ENCODE measurements around the gene AOAH.
"Not testable (repeated sequence)": the region's sequence is repeated elsewhere in the genome, so short reads cannot be mapped to it uniquely, and the experiment has no call there.

Gene AOAH

DNA sequence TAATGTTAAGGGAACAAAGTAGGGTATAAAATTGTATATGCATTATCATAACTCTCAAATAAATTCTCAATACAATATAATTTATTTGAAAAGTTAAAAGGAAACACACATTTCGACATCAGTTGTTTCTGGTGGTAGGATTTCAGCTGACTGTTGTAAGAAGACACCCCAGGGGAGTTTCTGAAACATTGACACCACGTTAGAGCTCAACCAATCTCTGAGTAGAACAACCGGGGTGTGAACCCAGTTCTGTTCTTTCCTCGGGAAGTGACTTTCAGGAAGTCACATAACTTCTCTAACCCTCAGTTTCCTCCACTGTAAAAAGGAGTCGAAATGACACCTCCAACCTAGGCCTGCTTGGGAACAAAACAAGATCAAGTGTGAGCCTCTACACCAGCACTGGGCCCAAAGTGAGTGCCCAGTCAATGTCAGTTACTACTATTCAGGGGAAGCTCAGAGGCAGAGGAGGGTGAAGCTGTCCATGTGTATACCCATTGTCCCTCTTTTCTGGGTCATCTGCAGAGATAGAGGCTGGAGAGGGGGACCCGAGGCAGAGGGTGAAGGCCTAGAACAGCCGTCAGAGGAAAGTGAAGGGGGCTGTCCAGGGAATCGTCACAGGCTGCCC is 67.1 kb downstream of the AOAH start:
- TF ChIP-seq JUND (IDR thresholded peaks at IDR 0.05; ENCODE audit: low read depth) = no peak
- DNase-seq (ENCODE audit: low read depth in 1 of 2, low spot score in 1 of 2) = no peak
- in situ Hi-C loops (cut with HindIII; ENCODE audit: low pct_unique_long_range_greater_than_20kb, low sequenced_read_pairs) = no loop called here

DNA sequence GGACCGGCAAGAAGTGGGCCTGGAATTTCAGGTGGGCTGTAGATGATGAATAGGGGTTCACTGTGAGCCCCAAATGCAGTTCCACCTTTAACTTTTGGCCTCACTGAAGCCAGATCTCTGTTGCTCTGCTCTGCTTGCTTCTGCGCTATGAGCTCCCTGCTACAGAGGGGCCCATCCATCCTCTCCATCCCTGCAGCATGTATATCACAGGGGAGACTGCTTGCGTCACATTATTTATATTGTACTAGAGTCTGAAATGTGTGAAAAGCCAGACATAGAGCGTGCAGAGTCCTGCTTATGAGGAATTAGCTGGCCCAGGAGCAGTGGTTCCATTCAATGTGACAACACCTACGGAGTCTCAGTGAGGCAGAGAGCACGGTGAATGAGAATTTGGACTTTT is 69.9 kb downstream of the AOAH start:
- in situ Hi-C loops (cut with HindIII; ENCODE audit: low pct_unique_long_range_greater_than_20kb, low sequenced_read_pairs) = no loop called here
- DNase-seq (ENCODE audit: low read depth in 1 of 2, low spot score in 1 of 2) = no peak

DNA sequence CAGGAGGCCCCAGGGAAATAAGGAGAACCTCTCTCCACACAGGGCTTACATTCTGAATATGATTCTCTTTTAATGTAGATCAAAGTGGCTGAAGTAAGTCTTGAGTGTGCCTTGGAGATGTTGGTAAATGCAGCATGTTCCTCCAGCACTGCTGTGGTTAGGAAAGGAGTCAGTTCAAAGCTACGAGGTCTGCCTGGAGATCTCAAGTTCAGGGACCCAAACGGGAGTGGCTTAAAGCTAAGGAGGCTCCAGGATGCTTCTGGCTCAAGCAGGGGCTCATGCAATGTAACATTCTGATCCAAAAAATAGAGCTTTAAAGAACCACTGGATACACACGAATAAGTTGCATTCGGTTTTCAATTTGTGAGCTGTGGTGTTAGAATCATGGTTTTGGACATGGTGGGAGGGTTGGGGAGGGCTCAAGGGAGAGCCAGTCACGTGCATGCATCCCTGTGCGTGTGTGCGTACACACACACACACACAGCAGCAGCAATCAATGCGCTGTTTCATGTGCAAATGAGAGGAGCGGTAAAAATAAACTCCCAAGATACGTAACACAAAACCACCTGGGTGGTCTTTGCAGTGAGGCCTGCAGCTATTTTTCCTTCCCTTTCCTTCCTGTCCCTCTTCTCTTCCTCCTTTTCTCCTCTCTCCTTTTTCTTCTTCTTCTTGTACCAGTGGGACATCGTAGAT is 70.5 kb downstream of the AOAH start:
- no peak for TF ChIP-seq JUND (IDR thresholded peaks at IDR 0.05; ENCODE audit: low read depth)
- in situ Hi-C loops (cut with HindIII; ENCODE audit: low pct_unique_long_range_greater_than_20kb, low sequenced_read_pairs) = no loop called here
- no peak for DNase-seq (ENCODE audit: low read depth in 1 of 2, low spot score in 1 of 2)

More for the DNA sequence above, 69.9 kb downstream of the AOAH start:
- no peak for TF ChIP-seq JUND (IDR thresholded peaks at IDR 0.05; ENCODE audit: low read depth)

- in situ Hi-C loops (cut with HindIII; ENCODE audit: low pct_unique_long_range_greater_than_20kb, low sequenced_read_pairs) = no loop called here
- TF ChIP-seq JUND (IDR thresholded peaks at IDR 0.05; ENCODE audit: low read depth) = no peak
- DNase-seq (ENCODE audit: low read depth in 1 of 2, low spot score in 1 of 2) = no peak
Measured at GRCh38 chr7:36653008-36653662, 71.2 kb downstream of the AOAH start.

DNA sequence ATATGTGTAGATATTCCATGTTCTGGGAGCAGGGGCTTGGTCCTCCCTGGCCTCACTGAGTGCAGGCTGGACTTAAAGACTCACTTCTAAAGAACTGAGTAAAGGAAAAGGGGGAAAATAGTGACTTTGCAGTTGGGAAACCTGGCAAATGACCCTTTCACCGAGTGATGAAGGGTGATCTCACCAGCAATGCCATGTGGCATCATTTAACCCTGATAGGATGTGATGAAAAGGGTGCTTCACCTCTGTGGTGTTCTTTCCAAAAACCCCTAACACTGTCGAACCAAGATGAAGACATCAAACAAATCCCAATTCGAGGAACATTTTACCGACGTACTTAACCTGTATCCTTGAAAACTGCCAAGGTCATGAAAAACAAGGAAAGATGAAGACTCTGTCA is 71.9 kb downstream of the AOAH start:
- no peak for TF ChIP-seq JUND (IDR thresholded peaks at IDR 0.05; ENCODE audit: low read depth)
- in situ Hi-C loops (cut with HindIII; ENCODE audit: low pct_unique_long_range_greater_than_20kb, low sequenced_read_pairs) = no loop called here
- no peak for DNase-seq (ENCODE audit: low read depth in 1 of 2, low spot score in 1 of 2)

GRCh38 chr7:36651404-36651803 is 72.9 kb downstream of the AOAH start:
- TF ChIP-seq JUND (IDR thresholded peaks at IDR 0.05; ENCODE audit: low read depth) = no peak
- DNase-seq (ENCODE audit: low read depth in 1 of 2, low spot score in 1 of 2) = no peak
- in situ Hi-C loops (cut with HindIII; ENCODE audit: low pct_unique_long_range_greater_than_20kb, low sequenced_read_pairs) = no loop called here

- TF ChIP-seq JUND (IDR thresholded peaks at IDR 0.05; ENCODE audit: low read depth) = no peak
- in situ Hi-C loops (cut with HindIII; ENCODE audit: low pct_unique_long_range_greater_than_20kb, low sequenced_read_pairs) = no loop called here
- no peak for DNase-seq (ENCODE audit: low read depth in 1 of 2, low spot score in 1 of 2)
Measured at GRCh38 chr7:36650766-36651312, 73.5 kb downstream of the AOAH start.

DNA sequence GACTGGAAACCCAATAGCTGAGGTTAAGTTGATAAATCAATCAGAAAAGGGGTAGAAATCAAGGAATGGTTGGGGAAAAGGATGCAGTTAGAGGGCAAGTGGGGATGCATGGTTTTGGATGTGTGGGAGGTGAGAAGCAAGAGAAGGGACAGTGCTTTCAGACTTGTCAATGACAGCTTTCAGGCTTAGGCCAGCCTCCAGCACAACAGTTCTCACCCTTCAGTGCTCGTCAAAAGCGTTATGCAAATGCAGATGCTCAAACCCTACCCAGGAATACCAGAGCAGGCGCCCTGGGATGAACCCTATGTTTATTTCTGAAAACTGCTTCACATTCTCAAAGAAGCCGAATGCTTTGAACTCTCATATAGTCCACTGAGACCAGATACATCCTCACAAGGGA is 74.0 kb downstream of the AOAH start:
- in situ Hi-C loops (cut with HindIII; ENCODE audit: low pct_unique_long_range_greater_than_20kb, low sequenced_read_pairs) = no loop called here
- TF ChIP-seq JUND (IDR thresholded peaks at IDR 0.05; ENCODE audit: low read depth) = no peak

GRCh38 chr7:36649319-36649718 is 75.0 kb downstream of the AOAH start:
- in situ Hi-C loops (cut with HindIII; ENCODE audit: low pct_unique_long_range_greater_than_20kb, low sequenced_read_pairs); DNase-seq (ENCODE audit: low read depth in 1 of 2, low spot score in 1 of 2): not testable (repeated sequence)

More for the DNA sequence above, 74.0 kb downstream of the AOAH start:
- DNase-seq (ENCODE audit: low read depth in 1 of 2, low spot score in 1 of 2) = no peak

- no peak for TF ChIP-seq JUND (IDR thresholded peaks at IDR 0.05; ENCODE audit: low read depth)
- no peak for DNase-seq (ENCODE audit: low read depth in 1 of 2, low spot score in 1 of 2)
- in situ Hi-C loops (cut with HindIII; ENCODE audit: low pct_unique_long_range_greater_than_20kb, low sequenced_read_pairs) = no loop called here
Measured at GRCh38 chr7:36648441-36648840, 75.9 kb downstream of the AOAH start.

- TF ChIP-seq JUND (IDR thresholded peaks at IDR 0.05; ENCODE audit: low read depth) = no peak
- DNase-seq (ENCODE audit: low read depth in 1 of 2, low spot score in 1 of 2) = no peak
- in situ Hi-C loops (cut with HindIII; ENCODE audit: low pct_unique_long_range_greater_than_20kb, low sequenced_read_pairs) = no loop called here
Measured at GRCh38 chr7:36644625-36645422, 79.5 kb downstream of the AOAH start.

DNA sequence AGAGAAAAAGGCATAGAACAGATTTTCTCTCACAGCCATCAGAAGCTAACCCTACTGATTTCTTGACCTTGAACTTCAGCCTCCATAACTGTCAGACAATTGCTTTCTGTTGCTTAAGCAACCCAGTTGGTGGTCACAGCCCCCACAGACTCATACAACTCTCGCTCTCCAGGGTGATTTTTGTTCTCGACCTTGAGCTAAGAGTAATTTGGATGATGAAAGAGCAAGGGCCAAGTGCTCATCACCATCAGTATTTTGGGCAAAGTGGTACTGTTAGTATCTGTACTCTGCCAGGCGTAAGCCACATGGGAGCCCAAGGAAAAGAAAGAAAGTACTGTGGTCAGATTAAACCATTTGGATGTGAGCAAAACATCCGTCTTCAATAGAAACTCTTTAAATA is 81.9 kb downstream of the AOAH start:
- in situ Hi-C loops (cut with HindIII; ENCODE audit: low pct_unique_long_range_greater_than_20kb, low sequenced_read_pairs) = no loop called here
- no peak for TF ChIP-seq JUND (IDR thresholded peaks at IDR 0.05; ENCODE audit: low read depth)
- DNase-seq (ENCODE audit: low read depth in 1 of 2, low spot score in 1 of 2) = no peak
